Stimulated activated CD8-positive, alpha-beta memory T cell treated with anti-CD3 and anti-CD28 coated beads, Interleukin-4, amount 100 ng/mL, for 1 hour (primary cell): ENCODE results near the gene FAM120B.

Experiments
- DNase-seq, 2 donors: peaks; one replicate each; pipeline ENCODE4 v3.0.0-alpha.2; 2020; ENCODE audit warnings: low read depth in 2 of 2, low spot score in 1 of 2

Gene FAM120B

DNA sequence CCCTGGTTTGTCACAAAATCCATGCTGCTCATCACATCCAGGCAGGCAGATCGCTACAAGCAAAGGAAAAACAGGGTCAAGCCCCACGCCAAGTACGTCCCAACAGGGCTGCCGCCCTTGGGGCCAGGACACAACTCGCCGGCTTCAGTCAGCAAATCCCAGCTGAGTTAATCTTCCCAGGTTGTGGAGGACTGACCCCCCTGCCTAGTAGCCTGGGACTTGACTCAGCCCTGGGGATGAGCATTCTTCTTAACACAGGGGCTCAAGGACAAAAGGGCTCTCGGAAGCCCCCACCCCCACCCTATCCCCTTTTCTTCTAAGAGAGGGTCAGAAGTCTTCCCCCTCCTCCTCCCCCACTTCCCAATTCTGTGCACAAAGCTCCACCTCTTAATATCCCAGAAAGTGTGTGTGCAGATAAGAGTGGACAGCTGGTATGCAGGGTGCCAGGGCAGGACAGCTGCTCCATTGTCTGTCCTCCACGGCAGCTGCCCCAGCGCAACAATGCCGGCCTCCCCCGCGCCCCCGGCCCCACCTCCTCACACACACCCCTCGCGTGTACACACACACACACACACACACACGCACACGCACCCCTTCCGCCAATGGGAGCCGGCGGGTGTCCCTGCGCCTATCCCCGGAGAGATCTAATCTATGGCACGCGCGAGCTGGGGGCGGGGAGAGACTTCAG is 20.2 kb upstream of the FAM120B start:
- DNase-seq = no peak

DNA sequence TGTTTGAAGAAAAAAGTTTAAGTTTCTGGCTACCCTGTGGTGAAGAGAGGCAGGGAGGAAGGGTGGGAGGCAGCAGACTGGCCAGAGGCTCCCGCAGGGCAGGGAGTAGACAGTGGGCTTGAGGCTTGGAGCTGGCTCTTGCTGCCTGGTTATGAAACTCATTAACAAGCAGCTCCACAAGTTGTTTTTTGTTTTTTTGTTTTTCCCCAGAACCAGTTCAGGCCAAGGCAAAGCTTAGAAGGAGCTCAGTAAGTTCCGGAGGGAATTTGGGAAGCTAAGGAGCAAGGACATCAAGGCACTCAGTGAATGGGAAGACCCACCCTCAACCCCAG is 19.7 kb upstream of the FAM120B start:
- no peak for DNase-seq

DNA sequence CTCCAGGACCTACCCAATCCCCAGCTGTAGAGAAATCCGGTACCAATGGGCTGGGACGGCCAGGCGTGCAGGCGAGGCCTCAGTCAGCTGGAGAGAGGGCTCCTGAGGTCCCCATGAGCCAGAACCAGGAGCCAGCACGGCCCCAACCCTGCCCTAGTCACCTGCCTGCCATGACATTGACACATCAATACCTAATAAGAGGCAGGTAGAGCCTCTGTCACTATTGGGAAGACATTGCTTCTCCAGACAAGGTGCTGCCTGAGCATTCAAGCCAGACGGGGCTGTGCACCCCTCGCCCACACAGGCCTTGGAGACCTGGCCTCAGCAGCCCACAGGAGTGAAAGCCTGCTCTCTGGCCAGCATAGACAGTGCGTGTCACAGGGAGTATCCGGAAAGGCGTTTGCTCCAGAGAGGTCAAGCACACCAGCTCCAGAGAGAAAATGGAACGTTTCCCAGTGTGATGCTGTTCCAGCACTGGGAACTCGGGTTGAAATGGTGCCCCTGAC is 19.1 kb upstream of the FAM120B start:
- DNase-seq = no peak

DNA sequence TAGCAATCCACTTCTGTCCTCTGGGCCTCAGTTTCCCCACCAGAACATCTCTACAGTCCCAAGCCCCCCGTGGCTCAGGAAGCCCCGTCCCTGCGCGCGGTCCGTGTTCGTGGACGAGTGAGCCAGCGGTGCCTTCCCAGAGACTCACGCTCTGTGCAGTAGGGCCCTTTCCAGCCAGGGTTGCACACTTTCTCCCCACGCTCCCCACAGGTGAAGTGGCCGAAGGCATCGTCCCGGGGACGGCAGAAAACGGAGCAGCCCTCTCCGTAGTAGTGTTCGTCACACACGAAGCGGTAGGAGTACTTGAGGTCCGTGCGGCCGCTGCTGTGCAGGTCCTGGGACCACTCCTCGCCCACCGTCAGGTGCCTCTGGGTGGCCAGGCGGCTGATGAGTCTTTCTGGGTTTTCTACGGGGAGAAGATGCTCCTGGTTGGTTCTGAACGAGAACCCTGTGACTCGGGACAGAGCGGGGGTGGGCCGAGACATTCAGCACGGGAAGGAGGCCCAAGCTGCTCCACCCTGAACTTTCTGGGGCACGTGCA is 18.4 kb upstream of the FAM120B start:
- no peak for DNase-seq

DNA sequence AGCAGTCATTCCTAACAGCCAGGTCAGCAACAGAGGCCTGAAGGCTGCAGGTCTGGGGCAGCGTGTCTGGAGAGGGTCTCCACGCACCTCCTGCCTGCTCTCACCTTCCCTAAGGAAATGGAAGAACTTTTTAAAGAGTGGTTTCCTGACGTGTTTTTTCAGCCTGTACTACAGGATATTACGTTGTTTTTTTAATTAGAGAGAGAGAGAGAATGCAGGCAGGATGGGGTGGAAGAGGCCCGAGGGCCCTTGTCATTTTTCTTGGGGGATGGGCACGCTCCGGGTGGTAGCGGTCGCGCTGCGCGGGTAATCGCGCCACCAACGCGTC is 17.7 kb upstream of the FAM120B start:
- no peak for DNase-seq

DNA sequence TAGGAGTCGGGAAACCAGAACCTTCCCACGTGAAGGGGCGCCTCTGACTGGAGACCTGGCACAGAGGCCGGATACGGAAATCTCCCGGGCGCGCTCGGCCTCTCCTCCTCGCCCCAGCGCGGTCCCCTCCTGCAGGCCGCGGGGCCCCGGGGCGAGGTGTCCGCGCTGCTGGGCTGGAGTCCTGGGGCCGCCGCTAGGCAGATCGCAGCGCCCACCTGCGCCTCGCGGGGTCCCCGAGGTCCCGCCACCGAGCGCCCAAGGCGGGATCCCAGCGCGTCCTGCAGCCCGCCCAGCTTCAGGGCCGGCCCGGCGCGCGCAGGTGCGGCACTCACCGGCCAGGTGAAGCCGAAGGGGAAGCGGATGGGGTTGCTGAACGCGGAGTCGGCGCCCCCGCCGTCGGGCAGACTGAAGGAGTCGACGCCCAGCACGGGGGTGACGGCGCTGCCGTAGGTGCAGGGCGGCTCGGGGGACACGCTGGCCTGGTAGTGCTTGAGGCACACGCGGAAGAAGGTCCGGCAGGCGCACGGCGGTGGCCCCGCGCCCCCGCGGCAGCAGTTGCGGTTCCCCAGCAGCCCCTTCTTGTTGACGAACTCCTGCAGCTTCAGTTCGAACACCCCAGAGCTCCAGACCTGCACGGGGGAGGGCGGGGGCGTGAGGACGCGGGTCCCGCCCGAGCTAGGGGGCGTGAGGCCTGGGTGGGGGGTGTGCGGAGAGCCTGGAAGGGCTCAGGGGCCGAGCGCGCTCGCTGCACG is 17.2 kb upstream of the FAM120B start:
- no peak for DNase-seq

DNA sequence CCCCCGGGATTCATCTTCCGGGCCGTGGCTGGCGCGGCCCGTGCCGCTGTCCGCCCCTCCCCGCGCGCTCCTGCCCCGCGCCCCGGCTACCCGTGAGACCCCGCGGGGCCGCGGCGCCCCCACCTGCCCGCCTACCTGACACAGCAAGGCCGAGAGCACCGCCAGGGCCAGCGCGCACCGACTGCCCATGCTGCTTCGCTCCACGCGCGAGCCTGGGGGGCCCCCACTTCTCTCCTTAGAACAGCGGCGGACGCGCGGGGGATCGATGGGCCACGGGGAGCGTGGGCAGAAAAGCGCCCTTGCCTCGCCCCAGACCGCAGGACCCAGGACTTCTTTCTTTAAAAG is 16.6 kb upstream of the FAM120B start:
- no peak for DNase-seq

DNA sequence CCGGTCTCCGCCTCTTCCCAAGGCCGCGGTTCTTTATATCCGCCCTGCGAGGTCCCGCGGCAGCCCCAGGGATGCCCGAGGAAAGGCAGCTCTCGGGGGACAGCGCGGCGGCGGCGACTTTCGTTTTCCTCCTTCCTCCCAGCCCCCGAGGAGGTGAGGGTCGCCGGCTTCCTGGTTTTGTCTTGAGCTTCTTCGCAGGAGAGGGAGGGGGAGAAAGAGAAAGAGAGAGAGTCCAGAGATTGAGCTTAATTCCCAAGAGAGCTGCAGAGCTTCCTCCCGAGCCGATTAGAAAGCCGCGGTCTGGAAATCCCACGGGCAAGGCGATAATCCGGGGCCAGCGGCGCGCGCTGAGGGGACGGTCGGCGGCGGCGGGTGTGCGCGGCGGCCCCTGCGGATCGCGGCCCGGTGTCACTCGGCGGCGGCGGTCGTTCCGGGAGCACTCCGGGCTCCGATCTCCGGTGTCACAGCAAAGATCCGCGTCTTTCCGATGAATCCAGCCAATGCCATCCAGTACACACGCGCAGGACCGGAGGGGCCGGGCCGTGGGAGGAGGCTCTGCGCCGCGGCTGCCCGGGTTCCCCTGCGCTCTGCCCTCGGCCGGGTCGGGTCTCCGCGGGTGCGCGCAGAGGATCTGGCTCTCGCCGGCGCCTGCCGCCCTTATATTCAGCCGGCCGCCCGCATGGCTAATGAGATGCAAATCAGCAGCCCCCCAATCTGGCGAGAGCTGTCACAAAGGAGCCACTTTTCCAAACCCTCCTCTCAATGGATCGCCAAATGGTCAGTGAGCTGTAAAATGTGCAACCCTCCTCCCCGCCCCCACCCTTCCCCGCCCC is 16.0 kb upstream of the FAM120B start, which contains the start of gene DLL1:
Gene DLL1 (minus strand): TSS at position 783 of the 833 bp plus-strand sequence. CDS start 939 bp downstream, outside the sequence.
- no peak for DNase-seq

DNA sequence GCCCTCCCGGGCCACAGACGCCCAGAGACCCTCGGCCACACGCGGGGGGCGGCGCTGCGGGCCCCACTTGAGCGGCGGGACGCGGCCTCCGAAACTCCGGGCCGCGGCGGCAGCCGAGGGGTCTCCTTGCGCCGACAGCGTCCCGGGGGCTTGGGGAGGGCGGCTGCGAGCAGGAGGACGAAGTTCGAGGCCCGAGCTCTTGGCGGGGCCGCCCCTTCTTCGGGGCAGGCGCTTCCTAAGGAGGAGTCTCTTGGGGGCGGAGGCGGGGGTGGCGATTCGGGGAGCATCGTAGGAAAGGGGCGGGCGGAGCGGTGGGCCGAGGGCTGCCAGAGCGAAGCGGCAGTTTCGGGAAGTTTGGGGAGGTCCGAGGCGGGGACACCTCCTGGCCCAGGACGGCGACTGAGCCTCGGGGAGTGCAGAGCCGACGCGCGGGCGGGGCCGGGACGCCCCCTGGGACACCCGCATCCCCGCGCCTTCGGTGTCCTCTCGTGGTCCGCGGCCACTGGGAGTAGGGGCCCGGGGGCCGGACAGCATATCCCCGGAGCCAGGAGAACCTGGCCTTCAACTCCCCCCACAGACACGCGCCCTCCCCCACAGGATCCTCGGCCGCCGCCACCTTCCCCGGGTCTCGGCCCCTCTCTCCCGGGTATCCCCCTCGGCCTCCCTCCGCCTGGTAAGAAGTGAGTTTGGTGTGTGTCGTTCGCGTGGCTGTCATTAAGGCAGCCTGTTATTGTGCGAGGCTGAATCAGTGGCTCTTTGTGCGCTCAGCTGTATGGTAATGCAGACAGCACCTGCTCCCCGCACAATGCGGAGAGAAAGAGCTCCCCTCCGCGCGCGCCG is 15.1 kb upstream of the FAM120B start:
- no peak for DNase-seq

DNA sequence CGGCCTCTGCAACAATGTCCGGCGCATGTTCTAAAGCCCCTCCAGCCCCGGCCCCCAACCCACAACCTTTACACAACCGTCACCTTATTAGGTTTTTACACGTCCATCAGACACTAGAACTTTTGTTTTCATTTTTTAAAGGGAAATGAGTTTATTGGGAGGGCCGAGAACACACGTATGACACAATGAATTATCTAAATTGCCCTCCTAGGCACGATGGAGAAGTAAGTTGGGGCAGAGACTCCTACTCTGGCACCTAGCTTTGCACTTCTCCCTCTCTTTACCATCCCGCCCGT is 14.5 kb upstream of the FAM120B start:
- DNase-seq = no peak

DNA sequence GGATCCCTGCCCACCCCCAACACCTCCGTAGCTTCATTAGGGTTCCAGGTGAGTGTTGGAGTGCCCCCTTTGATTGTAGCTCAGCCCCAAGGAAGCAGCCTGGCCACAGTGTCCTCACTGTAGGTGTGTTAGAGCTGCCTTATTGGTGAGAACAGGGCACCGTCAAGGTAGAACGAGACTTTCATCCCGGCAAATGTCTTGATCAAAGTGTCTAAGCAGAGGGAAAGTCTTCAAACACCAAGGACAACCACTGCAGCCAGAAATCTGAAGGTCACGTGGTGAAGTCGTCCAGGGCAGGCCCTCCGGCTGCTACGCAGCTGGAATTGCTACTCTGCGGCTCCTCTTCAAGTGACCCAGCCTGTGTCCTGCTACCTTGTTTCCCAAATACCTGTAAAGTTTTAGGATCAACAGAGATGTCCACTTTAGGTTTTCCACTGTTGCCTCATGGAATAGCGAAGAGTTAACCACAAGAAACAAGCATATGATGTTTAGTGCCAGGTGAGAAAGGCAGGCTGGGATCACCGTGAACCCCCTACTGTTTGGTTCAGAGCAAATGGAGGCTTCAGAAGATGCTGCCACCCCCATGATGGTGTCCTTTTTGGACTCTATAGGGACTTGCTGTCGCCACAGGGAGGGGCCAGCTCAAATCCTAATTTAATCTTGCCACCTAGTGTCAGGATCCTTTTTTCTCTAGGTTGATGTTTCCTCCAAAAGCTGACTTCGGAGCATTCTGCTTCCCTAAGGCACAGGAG is 14.0 kb upstream of the FAM120B start:
- no peak for DNase-seq

DNA sequence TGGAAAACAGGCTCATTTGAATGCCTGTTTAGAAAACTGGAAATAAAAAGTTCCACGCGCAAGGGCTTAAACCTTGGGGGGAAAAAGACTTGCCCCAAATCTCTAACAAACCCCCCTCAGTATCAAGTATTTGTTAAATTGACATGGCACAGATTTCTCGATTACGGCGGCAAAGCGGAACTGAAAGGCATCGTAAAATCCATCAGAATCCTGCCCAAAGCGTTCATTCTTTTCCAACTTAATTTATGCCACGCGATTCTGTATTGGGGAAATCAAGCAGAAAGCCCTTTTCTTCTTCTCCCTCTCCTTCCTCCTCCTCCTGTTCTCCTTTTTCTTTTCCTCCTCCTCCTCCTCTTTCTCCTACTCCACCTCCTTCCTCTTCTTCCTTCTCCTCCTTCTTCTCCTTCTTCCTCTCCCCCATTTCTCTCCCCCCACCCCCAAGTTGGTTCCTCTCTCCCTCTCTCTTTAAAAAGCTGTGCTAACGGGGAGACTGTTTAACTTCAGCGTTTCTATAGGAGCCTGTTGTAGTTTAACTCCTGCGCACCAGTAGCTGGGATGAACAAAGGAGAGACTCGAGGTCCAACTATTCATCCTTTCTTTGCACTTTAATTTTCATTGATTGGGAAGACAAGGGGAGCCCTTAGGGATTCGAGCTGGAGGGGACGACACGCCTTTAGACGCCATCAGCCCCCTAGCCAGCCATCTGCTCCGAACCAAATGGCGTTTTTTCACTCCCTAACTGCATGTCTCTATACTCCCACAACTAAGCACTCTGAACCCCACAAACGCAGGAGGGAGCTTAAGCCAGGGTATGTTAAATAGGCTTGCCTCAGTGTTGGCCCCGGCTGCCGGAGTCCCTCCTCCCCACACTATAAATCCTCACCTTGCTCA is 13.0 kb upstream of the FAM120B start:
- no peak for DNase-seq

DNA sequence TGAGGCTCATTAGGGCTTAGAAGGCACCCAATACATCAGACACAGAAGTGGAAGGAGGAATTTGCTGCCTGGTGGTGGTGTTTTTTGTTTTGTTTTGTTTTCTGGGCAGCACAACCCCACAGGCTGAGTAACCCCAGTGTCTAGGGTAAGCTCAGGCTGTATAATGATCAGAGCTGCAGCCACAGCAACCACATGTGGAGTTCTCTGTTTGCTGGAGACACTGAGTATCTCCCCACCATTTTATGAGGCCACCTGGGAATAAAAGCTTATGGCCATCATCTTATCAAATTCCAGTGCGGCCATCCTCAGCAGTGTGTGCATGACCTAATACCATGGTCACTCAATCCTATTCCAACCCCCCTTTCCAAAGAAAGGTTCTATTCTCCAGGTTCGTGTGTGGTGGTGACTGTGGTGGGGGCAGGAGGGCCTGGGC is 12.2 kb upstream of the FAM120B start:
- DNase-seq = no peak

DNA sequence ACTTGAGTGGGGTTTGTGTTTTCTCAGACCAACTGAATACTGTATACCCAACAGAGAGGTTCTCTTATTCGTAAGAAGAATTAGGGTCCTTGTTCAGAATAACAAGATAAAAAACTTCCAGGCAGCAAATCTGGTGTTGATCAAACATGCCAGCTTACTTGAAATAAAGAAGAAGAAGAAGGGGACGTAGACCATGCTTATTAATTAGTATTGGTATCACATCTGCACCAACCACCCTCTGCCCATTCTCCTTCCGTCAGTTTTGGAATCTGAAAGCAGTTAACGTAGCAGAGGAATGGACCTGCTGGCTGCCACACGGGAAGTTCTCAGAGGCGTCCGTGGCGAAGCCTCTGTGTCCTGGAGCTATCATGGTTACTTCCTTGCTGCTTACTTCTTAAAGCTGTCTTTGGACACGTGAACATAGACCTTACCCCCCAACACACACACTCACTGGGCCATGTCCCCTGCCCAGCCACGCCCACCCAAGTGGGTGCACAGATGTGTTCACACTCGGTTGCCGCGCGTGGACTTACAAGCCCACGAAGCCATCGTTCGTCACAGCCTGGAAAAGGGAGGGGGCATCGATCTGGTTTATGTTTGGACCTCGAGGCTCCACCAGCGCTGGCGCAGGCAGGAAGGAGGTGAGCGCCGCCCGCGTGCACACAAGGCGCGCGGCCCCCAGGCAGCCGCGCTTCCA is 11.6 kb upstream of the FAM120B start:
- no peak for DNase-seq

DNA sequence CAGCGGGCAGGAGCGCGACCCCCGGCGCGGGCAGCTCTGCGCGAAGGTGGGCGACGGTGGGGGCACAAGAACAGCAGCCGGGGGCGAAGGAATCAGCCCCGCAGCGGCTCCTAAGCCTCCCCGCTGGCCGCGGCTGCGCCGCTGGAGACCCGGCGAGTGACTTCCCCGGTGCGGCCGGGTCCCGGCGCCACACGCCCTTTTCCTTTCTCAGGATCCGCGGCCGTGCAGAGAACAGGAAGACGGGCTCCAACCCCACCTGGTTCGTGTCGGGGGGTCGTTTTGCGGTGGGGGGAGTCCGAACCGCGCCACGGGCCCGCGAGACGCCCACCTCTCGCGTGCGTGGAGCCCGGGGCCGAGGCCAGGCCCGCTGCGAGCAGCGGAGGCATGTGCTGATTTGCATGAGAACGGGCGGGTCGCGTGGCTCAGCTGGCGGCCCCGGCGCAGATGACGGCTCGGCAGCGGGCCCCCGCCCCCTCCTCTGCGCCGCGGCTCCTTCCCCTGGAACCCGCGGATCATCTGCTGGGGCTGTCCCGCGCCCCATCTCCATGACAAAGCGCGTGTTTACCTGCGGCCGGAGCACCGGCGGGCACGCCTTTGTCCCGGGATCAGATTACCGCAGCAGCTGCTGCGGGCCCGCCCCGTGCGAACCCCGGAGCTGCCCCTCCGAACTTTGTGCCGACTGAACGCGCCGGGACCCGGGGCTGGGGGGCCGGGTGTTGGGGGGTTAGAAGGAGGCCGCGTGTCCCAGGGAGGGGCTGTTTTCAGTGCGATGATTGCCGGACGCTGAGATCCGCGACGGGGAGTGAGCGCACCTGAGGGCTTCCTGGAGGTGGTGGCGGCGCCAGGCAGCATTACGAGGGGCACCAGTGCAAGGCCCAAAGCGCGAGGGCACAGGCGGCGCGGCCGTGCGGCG is 10.8 kb upstream of the FAM120B start:
- no peak for DNase-seq

DNA sequence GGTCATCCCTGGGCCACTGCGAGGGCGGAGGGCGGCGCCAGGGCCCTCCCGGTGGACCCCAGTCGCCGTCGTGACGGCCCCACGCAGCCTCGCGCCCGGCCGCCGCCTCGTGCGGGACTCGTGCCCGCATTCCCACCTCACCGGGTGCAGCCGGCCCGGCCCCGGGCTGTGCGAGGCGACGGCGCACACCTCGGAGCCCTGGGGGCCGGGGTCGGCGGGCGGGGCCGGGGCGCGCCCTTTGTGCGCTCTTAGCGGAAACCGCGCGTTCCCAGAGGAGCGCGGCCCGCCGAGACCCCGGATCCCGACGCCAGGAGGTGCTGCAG is 10.2 kb upstream of the FAM120B start:
- no peak for DNase-seq

DNA sequence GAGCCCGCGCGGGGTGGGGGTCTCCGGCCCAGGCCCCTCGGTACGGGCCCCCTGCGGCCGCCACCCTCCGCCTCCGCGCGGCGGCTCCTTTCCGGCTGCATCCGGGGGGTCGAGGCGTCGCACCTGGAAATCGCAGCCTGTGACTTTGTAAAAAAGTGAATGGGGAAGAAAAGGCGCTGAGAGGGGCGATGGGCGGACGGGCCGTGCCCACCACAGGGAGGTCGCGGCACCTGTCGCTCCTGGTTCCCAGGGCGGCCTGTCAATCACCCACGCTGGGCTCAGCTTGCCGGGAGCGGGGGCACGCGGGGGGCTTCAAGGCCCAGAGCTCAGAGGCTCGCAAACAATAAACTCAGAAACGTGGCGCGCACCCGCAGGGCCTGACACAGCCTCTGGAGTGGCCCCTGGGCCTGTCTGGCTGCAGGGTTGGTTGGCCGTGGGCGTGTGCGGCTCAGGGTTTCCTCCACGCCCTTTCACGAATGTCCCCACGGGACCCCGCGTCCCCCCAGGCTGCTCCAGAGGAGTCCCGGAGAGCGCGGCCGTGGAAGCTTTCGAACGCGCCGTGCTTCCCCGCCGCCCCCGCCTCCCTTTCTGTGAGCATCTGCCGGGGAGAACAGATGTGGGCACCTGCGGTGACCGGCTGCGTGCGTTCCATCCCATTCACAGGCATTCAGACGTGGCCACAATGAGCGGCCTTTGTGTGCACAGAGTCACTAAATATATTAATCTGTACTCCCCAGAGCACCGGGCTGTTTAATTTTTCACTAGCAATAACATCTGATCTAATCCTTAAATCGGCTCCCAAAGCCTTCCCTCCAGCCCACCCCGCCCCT is 9.6 kb upstream of the FAM120B start:
- no peak for DNase-seq
